GM19043 (cell line): ENCODE results near the gene C22orf31.
A peak's percentile ranks its signal among the peaks of the same experiment; 100 is the strongest.

ENCODE experiments used
- ATAC-seq: cut with Tn5 transposase; IDR thresholded peaks from one replicate; pipeline ENCODE4 v1.9.1; 2021; ENCODE audit warnings: low read depth; ENCODE audit not compliant: unreplicated experiment

The C22orf31 gene

GRCh38 chr22:29082826-29083545, 21.4 kb upstream of the C22orf31 start:
- no peak for ATAC-seq

- ATAC-seq, result no peak
Measured at GRCh38 chr22:29081517-29082236, 20.0 kb upstream of the C22orf31 start.

GRCh38 chr22:29080106-29080975, 18.7 kb upstream of the C22orf31 start:
- no peak for ATAC-seq

- ATAC-seq, result no peak
Measured at GRCh38 chr22:29079218-29079901, 17.7 kb upstream of the C22orf31 start.

GRCh38 chr22:29078869-29079207, 17.2 kb upstream of the C22orf31 start:
- no peak for ATAC-seq

- ATAC-seq, result no peak
Measured at GRCh38 chr22:29078036-29078868, 16.6 kb upstream of the C22orf31 start.

GRCh38 chr22:29074276-29074772, 12.7 kb upstream of the C22orf31 start:
- ATAC-seq, result no peak

GRCh38 chr22:29073618-29074275, 12.1 kb upstream of the C22orf31 start:
- ATAC-seq, result no peak

- ATAC-seq, result no peak
Measured at GRCh38 chr22:29072979-29073617, 11.5 kb upstream of the C22orf31 start, which contains the start of gene KREMEN1. Gene KREMEN1 (plus strand): TSS chr22:29073035. CDS start chr22:29073131, 96 bp downstream.

GRCh38 chr22:29072193-29072978, 10.8 kb upstream of the C22orf31 start:
- peak; percentile 89 for ATAC-seq

- no peak for ATAC-seq
Measured at GRCh38 chr22:29071261-29072045, 9.8 kb upstream of the C22orf31 start.

- ATAC-seq, result no peak
Measured at GRCh38 chr22:29070490-29070889, 8.9 kb upstream of the C22orf31 start.

GRCh38 chr22:29069463-29069862, 7.8 kb upstream of the C22orf31 start:
- ATAC-seq, result no peak

- no peak for ATAC-seq
Measured at GRCh38 chr22:29065468-29066190, 4.0 kb upstream of the C22orf31 start.

GRCh38 chr22:29062286-29062821, 723 bp upstream of the C22orf31 start:
- no peak for ATAC-seq

- no peak for ATAC-seq
Measured at GRCh38 chr22:29060931-29061330, 700 bp downstream of the C22orf31 start.
